HG02588 (cell line): ENCODE measurements around the gene ABLIM2.

Source experiments
- ATAC-seq: cut with Tn5 transposase; IDR thresholded peaks from one replicate; pipeline ENCODE4 v1.9.1; 2021; ENCODE audit warnings: mild to moderate bottlenecking, moderate library complexity; ENCODE audit not compliant: unreplicated experiment

The ABLIM2 gene

GRCh38 chr4:8087921-8088495 is 70.6 kb downstream of the ABLIM2 start:
- ATAC-seq, result no peak

GRCh38 chr4:8086783-8087445 is 71.7 kb downstream of the ABLIM2 start:
- no peak for ATAC-seq

- no peak for ATAC-seq
Observed at GRCh38 chr4:8085491-8086117, 73.0 kb downstream of the ABLIM2 start.

- no peak for ATAC-seq
Observed at GRCh38 chr4:8084712-8085490, 73.7 kb downstream of the ABLIM2 start.

DNA sequence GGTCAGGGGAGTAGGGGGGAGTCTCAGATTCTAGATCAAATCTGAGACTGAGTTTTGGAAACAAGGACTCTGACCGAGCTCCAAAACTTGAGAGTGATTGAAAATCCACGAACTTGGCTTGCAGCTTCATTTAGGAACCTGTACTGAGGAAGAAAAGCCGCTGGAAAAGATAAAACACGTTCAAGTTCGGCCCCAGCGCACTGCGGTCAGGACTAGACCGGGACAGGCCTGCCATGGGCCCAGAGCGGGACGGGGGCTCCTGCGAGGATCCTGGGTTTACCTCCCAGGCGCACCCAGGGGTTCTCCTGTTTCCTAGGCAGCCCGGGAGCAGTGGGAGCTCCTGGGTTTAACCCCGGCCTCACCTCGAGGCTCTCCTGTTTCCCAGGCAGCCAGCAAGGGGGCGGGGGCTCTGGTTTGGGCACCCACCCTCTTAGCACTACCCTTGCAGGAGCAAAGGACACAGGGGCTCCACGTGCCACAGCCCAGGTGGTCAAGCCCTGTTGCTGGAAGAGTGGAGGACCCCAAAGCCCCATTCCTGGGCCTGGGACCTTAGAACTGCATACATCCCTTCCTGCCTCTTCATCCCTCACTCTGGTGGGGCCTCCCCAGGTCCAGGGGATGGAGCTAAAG is 74.5 kb downstream of the ABLIM2 start:
- no peak for ATAC-seq

DNA sequence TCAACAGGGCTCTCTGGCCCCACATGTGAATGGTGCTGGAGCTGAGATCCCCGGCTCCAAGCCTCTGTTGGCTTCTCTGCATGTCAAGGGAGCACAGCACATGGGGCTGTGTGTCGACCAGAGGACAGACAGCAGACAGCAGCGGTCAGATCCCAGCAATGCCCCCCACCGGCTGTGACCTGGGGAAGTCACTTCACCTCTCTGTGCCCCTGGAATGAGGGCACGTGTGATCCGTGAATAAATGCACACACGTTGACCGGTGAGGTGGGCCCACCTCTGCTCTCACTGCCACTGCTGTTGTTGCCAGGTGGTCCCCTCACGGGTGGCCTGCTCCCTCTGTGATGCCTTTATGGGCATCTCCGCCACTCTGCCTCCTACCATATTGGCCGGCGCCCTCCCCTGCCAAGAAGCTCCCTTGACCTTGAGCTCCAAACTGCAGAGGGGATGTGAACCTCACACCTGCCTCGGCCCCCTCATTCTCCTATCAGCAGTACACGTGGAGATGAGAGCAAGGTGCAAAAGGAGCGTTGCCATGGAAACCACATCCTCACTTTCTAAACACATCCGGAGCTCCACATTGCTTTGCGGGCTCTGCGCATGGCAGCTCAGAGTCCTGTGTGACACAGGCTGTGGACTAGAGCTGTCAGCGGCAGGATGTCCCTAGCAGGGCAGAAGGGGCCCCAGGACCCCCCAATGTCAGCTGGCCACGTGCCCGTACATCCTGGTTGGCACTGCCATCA is 75.4 kb downstream of the ABLIM2 start:
- ATAC-seq, result no peak

- ATAC-seq, result no peak
Observed at GRCh38 chr4:8082517-8083055, 76.0 kb downstream of the ABLIM2 start.

GRCh38 chr4:8081621-8082516 is 76.7 kb downstream of the ABLIM2 start:
- ATAC-seq, result no peak

- no peak for ATAC-seq
Observed at GRCh38 chr4:8081171-8081570, 77.4 kb downstream of the ABLIM2 start.

DNA sequence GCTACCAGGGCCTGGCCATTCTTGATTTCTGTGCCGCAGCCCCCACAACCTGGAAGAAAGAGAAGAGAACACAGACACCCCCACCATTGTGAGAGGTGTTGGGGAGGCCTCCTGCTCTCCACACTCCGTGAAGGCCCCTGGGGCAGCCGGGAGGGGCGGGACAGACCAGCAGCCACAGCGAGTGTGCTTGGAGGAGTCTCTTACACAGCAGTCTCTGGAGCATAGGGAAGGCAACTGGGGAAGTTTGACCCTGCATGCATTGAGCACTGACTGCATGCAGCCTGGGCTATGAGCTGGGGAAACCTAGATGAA is 77.9 kb downstream of the ABLIM2 start:
- ATAC-seq, result no peak

DNA sequence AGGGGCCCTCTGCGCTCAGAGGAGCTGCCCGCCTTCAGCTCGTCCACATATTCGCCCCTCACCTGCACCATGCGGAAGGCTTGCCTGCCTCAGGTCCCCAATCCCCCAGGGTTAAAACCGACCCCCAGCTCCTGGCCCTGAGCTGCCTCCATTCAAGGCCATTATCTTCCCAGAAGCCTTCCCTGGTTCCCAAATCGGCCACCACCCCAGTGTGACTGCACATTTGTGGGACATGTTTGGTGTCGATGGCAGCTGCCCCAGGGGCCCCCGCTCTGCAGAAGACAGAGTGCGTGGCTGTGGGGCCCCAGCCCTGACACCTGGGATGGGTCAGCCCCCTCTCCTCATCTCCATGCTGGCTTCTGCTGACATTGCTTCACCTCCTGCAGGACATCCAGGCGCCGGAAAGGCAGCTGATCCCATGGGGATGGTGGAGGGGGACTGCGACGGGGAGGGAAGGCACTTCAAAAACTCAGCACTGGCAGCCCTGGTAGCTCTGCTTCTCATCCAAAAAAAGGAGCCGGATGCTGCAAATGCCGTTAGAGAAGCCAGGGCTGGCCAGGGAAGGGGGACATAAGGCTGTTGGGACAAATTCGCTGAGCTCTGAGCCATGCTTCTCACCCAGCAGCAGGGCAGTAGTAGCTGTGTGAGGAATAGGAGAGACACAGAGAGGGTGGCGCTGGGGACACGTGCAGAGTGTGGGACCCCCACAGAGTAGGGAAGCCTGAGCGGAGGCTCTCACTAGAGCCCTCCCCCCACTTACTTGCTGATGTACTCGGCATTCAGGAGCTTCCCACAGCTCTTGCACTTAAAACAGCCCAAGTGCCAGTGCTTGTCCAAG is 78.5 kb downstream of the ABLIM2 start:
- ATAC-seq, result no peak

DNA sequence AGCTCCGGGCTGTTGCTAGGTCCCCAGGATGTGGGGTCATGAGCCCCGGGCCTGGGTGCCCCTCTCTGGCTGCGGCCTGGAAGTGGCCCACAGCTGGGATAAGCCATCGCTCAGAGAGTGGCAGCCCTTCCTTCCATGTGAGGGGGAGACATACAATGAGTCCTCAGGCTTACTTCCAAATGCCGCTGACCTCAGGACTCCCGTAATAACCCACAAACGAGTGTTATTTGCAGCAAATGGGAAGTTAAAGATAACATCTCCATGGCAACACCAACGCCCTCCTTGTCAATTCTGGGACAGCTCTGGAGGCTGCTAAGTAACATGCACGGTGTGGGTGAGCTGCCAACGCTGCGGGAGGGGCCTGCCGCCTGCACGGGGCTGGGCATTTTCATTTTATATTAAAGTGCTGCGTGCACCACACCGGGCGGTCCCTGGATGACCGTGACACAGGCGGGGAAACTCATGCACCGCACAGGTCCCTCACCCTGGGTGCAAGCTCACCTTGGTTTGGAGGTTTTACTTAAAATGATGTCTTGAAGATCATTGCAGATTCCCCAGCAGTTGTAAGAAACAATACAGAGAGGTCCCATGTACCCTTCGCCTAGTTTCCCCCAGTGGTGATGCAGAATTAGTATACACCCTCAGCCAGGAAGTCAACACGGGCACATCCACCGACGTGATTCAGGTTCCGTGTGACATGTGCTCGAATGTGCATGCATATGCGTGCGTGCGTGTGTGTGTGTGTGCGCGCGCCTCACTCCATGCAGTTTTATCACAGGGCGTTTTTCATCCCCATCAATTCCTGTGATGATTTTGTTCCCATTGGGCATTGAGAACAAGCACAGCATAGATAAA is 79.4 kb downstream of the ABLIM2 start:
- ATAC-seq, result no peak

DNA sequence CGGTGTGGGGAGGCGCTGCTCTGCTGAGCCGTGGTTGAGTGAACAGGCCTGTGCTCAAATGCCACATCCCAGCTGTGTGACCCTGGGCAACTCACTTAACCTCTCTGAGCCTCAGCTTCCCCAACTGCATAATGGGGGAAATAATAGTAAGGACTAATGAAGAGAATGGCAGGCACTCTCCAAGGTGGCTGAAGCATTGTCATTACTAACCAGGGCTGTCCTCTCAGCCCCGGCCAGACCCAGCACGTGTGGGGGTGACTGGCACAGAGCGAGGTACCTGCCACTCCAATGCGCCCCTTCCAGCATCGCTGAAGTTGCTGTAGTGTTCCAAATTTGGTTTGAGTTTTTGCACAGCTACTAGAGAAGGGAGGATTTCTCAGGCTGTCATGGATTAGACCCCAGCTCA is 80.0 kb downstream of the ABLIM2 start:
- ATAC-seq, result no peak

- ATAC-seq, result no peak
Observed at GRCh38 chr4:8078109-8078494, 80.5 kb downstream of the ABLIM2 start.

DNA sequence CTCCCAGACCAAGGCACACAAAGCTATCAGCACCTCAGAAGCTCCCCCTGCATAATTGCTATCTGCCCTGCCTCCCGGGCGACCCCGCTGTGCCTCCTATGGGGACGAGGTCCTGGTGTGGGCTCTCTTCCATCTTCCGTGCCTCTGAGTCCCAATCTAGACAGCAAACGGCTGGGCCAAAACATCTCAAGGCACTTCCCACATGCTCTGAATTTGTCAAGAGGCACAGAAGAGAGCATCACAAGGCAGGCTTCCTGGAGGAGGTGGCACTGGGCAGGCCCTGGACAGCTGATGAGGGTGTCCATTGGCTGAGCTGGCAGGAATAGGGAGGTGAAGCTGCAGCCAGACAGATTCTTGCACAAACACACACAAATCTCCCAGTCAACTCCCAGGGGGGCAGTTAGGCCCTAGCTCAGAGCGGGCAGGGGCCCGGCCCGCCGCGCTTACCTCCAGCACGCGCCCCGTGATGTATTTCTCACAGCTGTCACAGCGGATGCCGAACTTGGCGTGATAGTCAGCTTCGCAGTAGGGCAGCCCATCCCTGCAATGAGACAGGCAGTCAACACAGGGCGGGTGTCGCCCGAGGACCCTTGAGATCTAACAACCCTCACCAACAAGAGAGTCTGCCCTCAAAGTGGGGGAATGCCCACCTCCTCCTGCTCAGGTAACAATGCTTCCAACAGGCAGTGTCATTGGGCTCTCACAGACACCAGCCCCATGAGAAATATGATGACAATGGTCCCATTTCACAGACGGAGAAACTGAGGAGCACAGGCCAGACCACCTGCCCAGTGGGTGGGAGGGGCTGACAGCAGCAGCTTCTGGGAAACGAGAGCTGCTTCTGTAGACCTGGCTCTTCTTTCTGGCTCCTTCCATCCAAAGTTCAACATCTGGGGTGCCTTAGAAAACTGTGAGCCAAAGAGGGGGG is 81.2 kb downstream of the ABLIM2 start:
- ATAC-seq, result no peak

- ATAC-seq, result no peak
Observed at GRCh38 chr4:8076023-8076422, 82.6 kb downstream of the ABLIM2 start.
